DMS53 (cell line): ENCODE measurements around the gene PRDM13.
A peak's percentile ranks its signal among the peaks of the same experiment; 100 is the strongest.
"Not testable (repeated sequence)": the region's sequence is repeated elsewhere in the genome, so short reads cannot be mapped to it uniquely, and the experiment has no call there.

ENCODE experiments used
- DNase-seq: peaks from one replicate; lab custom pipeline; 2025; lab: John Stamatoyannopoulos, UW

PRDM13 gene

DNA sequence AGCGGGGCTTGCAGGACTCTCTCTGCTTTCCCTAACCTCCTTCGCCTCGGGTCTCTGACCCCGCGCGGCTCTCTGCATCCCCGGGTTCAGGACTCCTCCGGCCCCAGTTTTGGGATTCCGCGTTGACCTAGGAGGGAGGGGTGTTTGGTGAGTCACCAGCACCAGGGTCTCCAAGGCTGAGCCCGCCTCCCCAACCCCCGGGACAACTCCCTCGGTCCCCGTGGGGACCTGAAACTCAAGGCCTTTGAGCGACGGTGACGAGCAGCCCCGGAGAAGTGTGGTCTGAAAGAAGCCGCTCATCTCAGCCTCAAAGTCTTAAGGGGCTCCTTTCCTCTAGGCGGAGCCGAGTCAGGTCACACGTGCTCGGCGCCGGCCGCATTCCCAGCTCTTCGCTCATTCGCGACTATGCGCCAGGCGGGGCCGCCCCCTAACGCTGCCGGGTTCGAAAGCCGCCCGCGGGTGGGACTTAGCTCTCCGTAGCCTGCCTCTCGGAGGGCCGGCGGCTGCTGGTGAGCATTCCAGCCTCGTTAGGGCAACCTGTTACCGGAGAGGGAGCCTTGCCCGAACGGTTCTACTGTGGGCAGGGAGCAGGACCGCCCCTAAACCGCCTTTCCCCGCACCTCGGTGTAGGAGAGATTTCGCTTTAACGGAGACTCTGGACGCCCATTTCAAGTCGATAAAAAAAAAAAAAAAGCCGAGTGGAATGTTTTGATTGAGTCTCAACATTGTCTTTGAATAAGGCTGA, 3.0 kb upstream of the PRDM13 start:
- peak; percentile 73 for DNase-seq

DNA sequence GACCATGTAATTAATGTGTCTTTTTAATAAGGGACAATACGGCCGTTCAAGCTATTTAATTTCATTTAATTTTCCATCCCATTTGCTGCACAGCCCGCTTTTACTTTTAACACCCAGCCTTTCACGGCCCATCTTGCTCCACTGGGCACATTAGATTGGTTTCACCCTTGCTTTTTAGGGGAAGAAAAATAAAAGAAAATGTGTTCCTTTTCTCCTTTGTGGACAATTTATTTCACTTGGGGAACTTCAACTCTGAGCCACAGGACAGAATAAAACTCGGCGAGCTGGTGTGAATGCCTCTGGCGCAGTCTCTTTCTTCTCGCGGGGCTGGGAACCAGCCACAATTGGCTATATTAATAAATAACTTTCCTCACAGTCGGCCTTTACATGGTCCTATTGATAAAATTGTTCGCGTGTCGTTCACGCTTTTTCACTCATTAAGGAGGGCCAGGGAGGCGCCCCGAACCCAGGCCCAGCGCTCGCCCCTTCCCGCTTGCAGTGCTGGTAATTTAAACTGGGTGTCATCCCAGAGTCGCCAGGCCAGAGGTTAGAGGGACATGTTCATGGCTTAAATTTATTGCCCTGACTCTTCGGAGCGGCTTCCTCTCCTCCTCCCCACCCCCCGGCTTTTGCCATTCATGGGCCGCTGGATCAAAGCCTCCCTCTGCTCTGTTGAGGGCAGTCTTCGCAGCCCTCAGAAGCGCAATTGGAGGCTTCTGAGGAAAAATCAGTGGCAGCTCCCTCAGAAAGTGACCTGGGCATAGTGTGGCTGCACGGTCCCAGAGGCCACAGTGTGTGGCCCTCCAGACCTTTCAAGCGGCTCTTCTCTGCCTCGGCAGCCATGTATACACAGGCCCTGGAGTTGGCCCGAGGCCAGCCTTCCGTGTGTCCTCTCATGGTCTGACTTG, 2.2 kb upstream of the PRDM13 start:
- DNase-seq: peak; percentile 37

DNA sequence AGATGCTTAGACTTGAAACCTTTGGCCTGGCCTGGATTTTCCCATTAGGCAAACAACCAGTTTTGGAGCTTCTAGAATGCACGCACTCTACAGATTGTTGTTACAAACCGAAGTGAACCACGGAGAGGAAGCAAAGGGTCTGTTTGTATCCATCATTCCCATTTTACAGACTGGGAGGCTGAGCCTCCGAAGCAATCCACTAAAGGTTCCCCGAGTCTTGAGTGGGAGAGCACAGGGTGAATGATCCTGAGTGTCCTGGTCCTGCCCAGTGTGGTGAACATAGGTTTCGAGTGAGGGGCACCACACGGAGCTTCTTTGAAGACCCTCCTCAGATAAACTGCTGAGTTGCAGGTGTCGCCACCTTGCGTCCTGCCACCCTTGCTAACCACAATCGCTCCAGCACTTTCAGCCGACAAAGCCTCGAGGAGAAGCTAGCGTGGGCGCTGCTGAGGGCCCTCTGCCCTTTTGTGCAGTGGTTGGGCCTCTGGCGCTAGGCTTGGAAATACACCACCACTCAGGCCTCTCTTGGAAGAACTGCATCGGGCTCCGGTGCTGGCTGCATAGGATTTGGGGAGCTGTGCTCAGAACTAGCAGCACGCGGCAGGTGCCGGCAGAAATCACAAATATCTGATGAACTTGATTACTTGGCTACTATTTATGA, 1.4 kb upstream of the PRDM13 start:
- peak; percentile 8 for DNase-seq

DNA sequence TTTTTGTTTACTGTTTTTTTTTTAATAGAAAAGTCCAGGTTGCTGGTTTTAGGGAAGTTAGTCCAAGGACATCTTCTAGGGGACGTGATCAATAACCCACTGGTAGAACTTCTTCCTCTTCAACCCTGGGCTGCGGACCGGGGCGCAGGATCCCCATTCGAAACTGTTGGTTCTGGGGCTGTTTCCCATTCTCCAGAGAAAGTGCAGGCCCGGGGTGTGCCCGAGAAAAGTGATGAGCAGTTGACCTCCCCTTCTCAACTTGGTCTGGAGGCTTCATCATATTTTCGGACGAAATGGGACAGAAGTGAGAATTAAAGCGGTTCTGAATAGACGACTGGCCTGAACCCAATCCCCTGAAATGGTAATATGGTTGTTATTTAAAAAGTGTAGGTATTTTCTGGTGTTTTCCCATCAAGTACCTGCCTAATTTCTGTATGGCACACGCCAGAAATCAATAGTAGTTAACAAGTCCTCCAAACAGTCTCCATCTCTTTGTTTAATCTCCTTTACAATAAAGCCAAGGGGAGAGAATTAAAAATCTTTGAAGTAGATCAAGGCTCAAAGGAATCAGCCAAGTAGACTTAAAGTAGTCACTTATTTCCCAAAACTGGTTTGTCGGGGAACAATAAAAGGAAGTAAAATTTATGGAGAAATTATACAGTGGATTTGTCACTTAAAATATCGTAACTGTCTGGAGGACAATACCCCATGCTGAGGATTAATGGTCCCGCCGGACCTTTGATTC, 550 bp upstream of the PRDM13 start:
- DNase-seq: no peak

DNA sequence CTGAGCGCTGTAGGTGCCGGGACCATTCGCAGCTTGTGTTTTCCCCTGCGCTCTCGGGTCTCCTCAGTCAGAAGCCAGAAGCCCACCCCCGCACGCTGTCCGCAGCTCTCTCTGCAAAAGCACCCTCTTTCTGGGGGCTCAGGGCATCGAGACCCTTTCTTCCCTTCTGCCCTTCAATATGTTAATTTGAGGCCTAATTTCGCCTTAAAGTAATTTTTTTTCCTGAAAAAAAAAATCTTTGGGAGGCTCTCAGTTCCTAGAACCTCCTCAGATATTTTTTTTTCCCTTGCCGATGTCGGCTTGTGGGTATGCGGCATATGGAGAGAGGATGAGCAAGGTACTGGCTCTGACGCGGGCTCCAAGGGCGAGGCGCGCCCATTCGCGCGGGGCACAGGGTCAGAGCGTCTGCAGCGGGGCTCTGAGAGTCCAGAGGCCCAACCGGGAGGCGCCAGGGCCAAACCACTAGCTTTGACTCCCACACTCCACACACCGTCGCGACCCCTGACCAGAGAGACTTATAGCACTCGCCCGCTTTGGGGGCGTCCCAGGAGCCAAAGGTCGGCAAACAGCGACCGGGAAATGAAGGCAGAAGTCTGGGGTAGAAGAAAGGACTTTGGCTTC, 893 bp downstream of the PRDM13 start:
- DNase-seq: no peak

DNA sequence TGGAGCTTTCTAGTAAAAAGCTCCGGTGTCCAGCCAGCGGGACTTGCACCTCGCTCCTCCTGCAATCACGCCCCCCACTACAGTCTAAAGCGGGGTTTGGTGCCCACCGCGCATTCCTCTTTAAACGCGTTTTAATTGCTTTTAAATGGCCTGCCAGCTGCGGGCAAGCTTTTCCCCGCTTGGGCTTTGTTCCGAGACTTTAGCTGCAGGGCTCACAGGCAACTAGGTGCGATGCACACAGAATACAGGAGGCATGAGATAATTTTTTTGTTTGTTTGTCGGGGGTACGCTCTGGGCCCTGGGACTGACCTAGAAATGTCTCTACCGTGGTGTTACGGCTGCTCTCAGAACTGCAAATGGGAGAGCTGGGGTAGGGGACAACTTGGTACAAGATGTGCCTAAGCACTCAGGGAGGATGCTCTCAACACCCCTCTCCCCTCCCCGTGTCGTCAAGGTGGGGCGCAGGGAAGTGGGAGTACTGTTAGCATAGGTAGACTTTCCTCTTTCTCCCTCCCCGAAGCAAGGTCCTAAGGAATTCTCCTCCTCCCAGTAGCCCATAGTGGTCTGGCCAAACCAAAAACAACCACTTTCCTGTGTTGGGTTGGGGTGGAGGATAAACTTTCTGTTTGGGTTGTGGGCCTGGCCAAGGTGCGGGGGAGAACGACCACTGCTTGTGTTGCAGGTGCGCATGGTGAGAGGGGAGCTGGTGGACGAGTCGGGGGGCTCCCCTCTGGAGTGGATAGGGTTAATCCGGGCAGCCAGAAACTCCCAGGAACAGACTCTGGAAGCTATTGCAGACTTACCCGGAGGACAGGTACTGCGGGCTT, 1.6 kb downstream of the PRDM13 start:
- DNase-seq: no peak

DNA sequence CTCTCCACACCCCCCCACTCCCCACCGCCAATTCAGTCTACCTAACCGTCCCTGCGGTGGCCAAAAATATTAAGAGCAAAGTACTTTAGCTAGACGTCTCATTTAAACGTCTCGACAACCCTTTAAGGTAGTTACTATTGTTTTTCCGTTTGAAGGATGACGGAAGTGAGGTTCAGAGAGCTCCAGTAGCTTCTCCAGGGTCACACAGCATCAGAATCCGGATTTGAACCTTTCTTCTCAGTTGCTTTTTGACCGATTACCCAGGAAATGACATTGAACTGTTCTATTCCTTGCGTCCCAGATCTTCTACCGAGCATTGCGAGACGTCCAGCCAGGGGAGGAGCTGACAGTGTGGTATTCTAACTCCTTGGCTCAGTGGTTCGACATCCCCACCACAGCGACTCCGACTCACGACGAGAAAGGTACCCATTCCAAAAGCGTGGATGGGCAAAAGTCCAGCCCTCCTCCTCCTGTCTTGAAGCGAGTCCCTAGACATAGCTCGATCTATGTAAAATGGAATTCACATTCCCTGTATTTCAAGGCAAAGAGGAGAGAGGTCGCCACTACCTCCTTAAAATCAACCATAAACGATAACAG, 2.4 kb downstream of the PRDM13 start:
- no peak for DNase-seq

DNA sequence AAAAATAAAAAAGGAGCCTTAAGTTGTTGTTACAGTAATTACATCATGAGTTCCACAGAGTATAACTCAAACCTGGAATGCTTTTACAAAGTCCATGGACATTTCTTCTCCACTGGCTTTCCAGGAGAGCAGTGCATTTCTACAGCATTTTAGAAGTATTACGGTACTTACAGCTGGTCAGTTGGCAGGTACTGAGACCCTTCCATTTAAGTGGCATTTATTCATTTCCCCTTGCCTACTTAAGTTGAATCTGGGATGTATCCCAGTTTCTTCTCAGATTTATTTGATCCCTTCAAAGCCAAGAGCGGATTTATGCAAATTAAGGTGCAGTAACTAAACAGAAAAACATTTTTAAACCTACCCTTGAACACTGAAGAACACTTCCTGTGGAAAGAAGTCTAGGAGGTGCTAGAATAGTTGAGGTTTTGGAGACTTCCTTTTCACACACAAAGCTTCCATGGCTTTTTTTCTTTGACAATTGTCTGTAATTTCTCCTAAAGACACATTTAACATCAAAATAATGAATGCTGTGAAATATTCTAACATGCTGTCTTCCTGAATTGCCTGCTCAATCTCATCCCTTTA, 3.4 kb downstream of the PRDM13 start:
- DNase-seq: no peak

DNA sequence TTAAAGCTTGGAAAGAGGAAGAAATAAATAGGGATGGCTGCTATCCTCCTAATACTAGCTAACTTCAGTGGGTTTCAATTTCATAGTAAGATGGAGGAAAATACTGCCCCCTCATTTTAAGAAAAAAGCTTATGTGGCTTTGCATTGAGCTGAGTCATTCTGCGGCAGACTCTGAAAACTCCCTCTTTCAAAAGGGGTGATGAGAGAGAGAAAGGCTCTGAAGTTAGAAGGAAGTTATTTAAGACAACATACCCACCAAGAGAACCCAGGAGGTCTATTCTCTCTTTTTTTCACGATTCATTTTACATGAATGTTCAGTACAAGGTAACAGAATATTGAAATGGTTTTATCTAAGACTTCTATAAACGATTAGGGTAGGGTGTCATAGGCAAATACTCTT, 4.5 kb downstream of the PRDM13 start:
- DNase-seq: no peak

DNA sequence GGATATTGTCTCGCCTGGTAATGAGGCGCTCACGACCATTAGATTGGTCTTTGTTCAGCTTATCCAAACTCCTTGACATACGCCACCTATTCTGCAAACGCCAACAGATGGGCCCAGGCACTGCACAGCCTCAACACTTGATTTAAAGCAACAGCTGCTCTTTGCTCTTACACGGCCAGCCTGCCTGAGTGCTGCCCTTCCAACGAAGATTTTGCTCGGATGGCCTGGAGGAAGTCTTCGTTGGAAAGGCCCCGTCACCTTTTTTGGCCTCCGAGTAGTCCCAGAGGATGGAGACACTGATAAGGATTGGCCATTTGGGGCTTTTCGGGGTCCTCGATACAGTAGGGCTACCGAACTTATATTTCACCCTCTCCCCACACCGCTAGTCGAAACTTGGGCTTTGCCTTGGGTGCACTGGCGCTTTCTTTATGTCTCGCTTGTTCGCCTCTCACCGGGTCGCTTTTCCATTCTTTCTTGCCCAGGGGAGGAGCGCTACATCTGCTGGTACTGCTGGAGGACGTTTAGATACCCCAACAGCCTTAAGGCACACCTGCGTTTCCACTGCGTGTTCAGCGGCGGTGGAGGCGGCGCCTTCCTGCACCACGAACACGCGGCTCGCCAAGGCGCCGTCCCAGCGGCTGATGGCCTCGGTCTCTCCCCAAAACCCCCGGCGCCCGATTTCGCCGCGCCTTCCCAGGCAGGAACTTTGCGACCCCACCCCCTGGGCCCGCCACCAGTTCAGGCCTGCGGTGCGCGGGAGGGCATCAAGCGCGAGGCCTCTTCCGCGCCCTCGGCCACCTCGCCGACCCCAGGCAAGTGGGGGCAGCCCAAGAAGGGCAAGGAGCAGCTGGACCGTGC, 6.1 kb downstream of the PRDM13 start:
- DNase-seq: peak; percentile 22

DNA sequence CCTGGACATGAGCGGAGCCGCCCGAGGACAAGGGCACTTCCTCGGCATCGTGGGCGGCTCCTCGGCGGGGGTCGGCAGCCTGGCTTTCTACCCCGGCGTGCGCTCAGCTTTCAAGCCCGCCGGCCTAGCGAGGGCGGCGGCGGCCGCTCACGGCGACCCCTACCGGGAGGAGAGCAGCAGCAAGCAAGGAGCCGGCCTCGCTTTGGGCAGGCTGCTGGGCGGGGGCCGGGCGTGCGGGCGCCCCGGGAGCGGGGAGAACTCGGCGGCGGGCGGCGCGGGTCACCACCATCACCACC, 6.7 kb downstream of the PRDM13 start:
- peak; percentile 82 for DNase-seq

DNA sequence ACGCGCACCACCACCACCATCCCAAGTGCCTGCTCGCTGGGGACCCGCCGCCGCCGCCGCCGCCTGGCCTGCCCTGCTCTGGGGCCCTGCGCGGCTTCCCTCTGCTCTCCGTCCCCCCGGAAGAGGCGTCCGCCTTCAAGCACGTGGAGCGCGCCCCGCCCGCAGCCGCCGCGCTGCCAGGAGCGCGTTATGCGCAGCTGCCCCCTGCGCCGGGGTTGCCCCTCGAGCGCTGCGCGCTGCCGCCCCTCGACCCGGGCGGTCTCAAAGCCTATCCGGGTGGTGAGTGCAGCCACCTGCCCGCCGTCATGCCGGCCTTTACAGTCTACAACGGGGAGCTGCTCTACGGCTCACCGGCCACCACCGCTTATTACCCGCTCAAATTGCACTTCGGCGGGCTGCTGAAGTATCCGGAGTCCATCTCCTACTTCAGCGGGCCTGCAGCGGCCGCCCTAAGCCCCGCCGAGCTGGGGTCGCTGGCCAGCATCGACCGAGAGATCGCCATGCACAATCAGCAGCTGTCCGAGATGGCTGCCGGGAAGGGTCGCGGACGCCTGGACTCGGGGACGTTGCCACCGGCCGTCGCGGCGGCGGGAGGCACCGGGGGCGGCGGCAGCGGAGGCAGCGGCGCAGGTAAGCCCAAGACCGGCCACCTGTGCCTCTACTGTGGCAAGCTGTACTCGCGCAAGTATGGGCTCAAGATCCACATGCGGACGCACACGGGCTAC, 7.2 kb downstream of the PRDM13 start:
- DNase-seq: peak; percentile 82

DNA sequence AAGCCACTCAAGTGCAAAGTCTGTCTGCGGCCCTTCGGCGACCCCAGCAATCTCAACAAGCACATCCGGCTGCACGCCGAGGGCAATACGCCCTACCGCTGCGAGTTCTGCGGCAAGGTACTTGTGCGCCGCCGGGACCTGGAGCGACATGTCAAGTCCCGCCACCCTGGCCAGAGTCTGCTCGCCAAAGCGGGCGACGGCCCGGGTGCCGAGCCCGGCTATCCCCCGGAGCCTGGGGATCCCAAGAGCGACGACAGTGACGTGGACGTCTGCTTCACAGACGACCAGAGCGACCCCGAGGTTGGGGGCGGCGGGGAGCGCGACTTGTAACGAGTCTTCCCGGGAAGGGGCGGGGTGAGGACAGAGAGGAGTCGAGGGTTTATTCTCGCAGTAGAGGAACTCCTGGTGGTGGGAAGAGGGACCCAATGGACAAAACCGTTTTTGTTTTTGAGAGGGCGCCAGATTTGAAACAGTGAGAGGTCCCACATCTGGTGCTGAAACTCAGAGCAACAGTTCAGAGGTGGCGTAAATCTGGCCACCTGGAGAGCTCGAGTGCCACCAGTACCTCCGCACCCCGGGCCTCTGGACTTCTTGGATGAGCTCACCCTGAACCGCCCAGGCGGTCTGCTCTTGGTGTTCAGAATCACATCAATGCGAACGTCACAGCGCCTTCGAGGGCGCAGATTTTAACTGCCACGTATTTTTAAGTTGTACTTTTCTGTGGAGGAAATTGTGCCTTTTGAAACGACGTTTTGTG, 8.0 kb downstream of the PRDM13 start:
- DNase-seq: peak; percentile 78

DNA sequence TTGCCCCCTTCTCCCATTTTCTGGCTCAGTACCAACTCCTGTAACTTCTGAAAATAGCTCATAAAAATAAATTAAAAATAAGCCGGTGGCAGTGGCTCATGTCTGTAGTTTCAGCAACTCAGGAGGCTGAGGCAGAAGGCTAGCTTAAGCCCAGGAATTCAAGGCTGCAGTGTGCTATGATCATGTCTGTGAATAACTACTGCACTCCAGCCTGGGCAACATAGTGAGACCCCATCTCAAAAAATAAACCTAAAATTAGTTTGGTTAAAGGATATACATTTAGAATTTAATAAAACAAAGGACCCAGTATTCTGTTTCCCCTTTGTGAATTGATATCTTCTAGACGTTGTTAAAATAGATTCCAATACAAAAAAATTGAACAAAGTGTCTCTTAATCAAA, 10.5 kb downstream of the PRDM13 start:
- no peak for DNase-seq

DNA sequence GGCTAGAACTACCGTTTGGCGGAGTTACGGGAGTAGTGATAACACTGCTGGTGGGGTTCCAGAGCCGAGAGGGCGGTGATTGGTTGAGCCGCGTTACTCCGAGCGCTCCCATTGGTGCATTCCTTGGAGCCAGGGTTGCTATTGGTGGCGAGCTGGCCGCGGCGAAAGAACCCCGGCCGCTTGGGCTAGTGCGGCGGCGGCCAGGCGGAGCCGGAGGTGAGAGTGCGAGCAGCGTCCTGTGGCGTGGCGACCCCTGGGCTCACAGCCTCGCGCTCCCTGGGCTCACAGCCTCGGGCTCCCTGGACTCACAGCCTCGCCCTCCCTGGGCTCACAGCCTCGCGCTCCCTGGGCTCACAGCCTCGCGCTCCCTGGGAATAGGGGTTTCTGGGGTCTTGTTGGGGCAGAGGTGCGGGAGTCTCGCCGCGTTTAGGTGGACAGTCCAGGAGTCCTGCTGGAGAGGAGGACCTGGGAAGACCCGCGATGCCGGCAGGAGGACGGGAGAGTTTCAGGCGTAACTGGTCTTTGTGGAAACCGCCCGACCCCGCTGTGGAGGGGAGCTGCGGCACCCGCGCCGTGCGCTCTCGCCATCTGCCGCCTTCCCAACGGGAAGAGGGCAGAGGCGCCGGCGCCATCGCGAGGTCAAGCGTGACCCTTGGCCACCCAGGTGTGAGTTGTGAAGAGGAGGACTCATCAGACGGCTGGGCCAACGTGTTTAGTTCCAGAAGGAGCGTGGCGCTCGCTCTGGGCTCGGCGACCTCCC, 12.2 kb downstream of the PRDM13 start:
- DNase-seq: no peak

DNA sequence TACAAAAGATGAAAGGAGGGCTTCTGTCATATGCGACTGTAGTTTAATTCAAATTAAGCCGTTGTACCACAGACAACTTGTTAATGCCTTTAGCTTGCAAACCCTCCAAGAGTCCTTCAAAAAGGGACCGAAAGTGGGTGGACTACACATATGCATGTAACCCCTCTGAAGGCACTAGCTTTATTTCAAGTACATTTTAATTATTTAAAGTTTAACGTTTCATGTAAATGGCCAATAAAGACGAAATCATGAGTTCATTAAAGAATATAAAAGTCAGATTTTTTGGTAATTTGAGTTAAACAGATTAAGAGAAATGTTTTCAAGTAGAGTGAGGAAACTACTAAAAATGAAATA, 12.8 kb downstream of the PRDM13 start:
- DNase-seq: no peak

DNA sequence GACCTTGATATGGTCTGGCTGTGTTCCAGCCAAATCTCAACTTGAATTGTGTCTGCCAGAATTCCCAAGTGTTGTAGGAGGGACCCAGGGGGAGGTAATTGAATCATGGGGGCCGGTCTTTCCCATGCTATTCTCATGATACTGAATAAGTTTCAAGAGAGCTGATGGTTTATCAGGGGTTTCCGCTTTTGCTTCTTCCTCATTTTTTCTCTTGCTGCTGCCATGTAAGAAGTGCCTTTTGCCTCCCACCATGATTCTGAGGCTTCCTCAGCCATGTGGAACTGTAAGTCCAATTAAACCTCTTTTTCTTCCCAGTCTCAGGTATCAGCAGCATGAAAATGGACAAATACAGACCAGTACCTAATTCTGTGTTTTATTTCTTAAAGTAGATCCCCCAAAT, 15.4 kb downstream of the PRDM13 start:
- DNase-seq: not testable (repeated sequence)
